HCT116 (cell line): Measurements from ENCODE around the gene ATP8A1. TPM values are rescaled to one million over a fixed set of nuclear protein-coding genes. Genes with fewer than 3 reads are reported as not detected.

Experiments used
- ATAC-seq: fragments of 200-7000 bp; cut with Tn5 transposase; 2 replicates; pipeline ENCODE4 v1.9.1; 2020; ENCODE audit warnings: mild to moderate bottlenecking, moderate library complexity
- BruUV-seq: library from RNA; stranded (reverse); fragments of 400-500 nt; replicated peaks from 2 replicates; lab custom pipeline; 2021; lab: Mats Ljungman, UMichigan
- CTCF ChIA-PET: fragments of 300-600 bp; sonication (Branson Sonifier 250); formaldehyde crosslinking; loops from one replicate; lab custom pipeline; 2021; ENCODE audit warnings: antibody characterized with exemption; lab: Charles Lee
- POLR2A ChIA-PET: fragments of 300-600, 350-600 bp; sonication (Branson Sonifier 250); formaldehyde crosslinking; loops from one replicate; lab custom pipeline; 2021; ENCODE audit warnings: antibody characterized with exemption; lab: Charles Lee
- RAD21 ChIA-PET, 2 experiments: fragments of 300-600 bp; sonication (Branson Sonifier 250); formaldehyde crosslinking; loops; one replicate each; lab custom pipeline; 2023; ENCODE audit warnings: low total read pairs in 2 of 2; ENCODE audit not compliant: uncharacterized antibody in 2 of 2, unreplicated experiment in 2 of 2, low non-redundant PET in 1 of 2; lab: Charles Lee
- DNase-seq: peaks from one replicate; pipeline ENCODE4 v3.0.0-alpha.2; 2010; ENCODE audit warnings: low read depth, low spot score
- H2AFZ ChIP-seq: fragments of 200-600 bp; shearing (Covaris generic), sonication (generic); 2 replicates; pipeline ENCODE4 v1.6.1; 2017; ENCODE audit warnings: low read depth, mixed run types, mixed read lengths, antibody characterized with exemption, low read length; ENCODE audit not compliant: poor library complexity, severe bottlenecking
- H3K27ac ChIP-seq: 2 replicates; pipeline ENCODE4 v1.5.1; 2012; ENCODE audit warnings: low read depth, low read length
- H3K27me3 ChIP-seq: fragments of 200-600 bp; sonication (generic); 2 replicates; pipeline ENCODE4 v1.6.1; 2016; ENCODE audit warnings: mixed run types, low read length, mixed read lengths; ENCODE audit not compliant: insufficient read depth
- H3K36me3 ChIP-seq, 2 experiments: fragments of 200-500 bp in 1 of 2; fragments of 200-600 bp in 1 of 2; sonication (Bioruptor generic) in 1 of 2; sonication (generic) in 1 of 2; 2 replicates each; pipeline versions ENCODE4 v1.5.1 to v1.6.1; 2014 to 2016; ENCODE audit warnings: low read length in 2 of 2, inconsistent platforms in 1 of 2, mixed read lengths in 1 of 2, mixed run types in 1 of 2; ENCODE audit not compliant: insufficient read depth in 2 of 2, control insufficient read depth in 1 of 2
- H3K4me1 ChIP-seq, 2 experiments: fragments of 200-600 bp in 1 of 2; sonication (generic) in 1 of 2; 2 replicates each; pipeline versions ENCODE4 v1.5.1 to v1.6.1; 2012 to 2017; ENCODE audit warnings: low read length in 2 of 2, inconsistent platforms in 1 of 2, mild to moderate bottlenecking in 1 of 2, mixed read lengths in 1 of 2, mixed run types in 1 of 2, moderate library complexity in 1 of 2; ENCODE audit not compliant: insufficient read depth in 2 of 2, control insufficient read depth in 1 of 2
- H3K4me2 ChIP-seq: fragments of 200-600 bp; sonication (generic); 2 replicates; pipeline ENCODE4 v1.6.1; 2017; ENCODE audit warnings: mixed run types, low read length, mixed read lengths
- H3K4me3 ChIP-seq, 2 experiments: fragments of 200-600 bp in 1 of 2; sonication (generic) in 1 of 2; replicated peaks in 1 of 2; 2 replicates each; pipeline ENCODE4 v1.5.1; 2011 to 2016; ENCODE audit warnings: low read length in 2 of 2, control low read depth in 1 of 2, low read depth in 1 of 2, mild to moderate bottlenecking in 1 of 2, mixed read lengths in 1 of 2, mixed run types in 1 of 2
- H3K79me2 ChIP-seq: fragments of 200-600 bp; sonication (generic); 2 replicates; pipeline ENCODE4 v1.6.1; 2017; ENCODE audit warnings: mild to moderate bottlenecking, mixed run types, low read length, moderate library complexity, mixed read lengths; ENCODE audit not compliant: insufficient read depth
- H3K9ac ChIP-seq: fragments of 200-600 bp; sonication (generic); 2 replicates; pipeline ENCODE4 v1.6.1; 2016; ENCODE audit warnings: low read length, mixed read lengths
- H3K9me2 ChIP-seq: fragments of 200-600 bp; sonication (generic), shearing (Covaris generic); 2 replicates; pipeline ENCODE4 v1.6.1; 2017; ENCODE audit warnings: mixed run types, mild to moderate bottlenecking, moderate library complexity; ENCODE audit not compliant: insufficient read depth
- H3K9me3 ChIP-seq, 2 experiments: fragments of 200-500 bp in 1 of 2; fragments of 200-600 bp in 1 of 2; sonication (Bioruptor generic) in 1 of 2; sonication (generic) in 1 of 2; 2 replicates each; pipeline ENCODE4 v1.6.1; 2014 to 2017; ENCODE audit warnings: low read length in 2 of 2, mixed read lengths in 2 of 2, inconsistent platforms in 1 of 2, low read depth in 1 of 2, mild to moderate bottlenecking in 1 of 2, mixed run types in 1 of 2, moderate library complexity in 1 of 2; ENCODE audit not compliant: control insufficient read depth in 1 of 2, insufficient read depth in 1 of 2
- H4K20me1 ChIP-seq: fragments of 200-600 bp; sonication (generic), shearing (Covaris generic); 2 replicates; pipeline ENCODE4 v1.6.1; 2017; ENCODE audit warnings: mixed run types, mild to moderate bottlenecking, moderate library complexity; ENCODE audit not compliant: insufficient read depth
- ATF3 ChIP-seq: IDR thresholded peaks from 2 replicates; pipeline ENCODE4 v1.6.1; 2012
- ELF1 ChIP-seq: IDR thresholded peaks from 2 replicates; pipeline ENCODE4 v1.6.1; 2012; ENCODE audit warnings: low read depth, borderline replicate concordance
- EZH2 ChIP-seq: fragments of 200-600 bp; sonication (generic); IDR thresholded peaks from 2 replicates; pipeline ENCODE4 v1.6.1; 2017; ENCODE audit warnings: antibody characterized with exemption, mixed run types
- EZH2phosphoT487 ChIP-seq: fragments of 200-600 bp; IDR thresholded peaks from 2 replicates; pipeline ENCODE4 v1.6.1; 2018; ENCODE audit warnings: antibody characterized with exemption, borderline replicate concordance
- JUND ChIP-seq: IDR thresholded peaks from 2 replicates; pipeline ENCODE4 v1.6.1; 2012
- POLR2AphosphoS5 ChIP-seq: IDR thresholded peaks from 2 replicates; pipeline ENCODE4 v1.6.1; 2011; ENCODE audit warnings: mild to moderate bottlenecking, low read depth, low read length, moderate library complexity
- RAD21 ChIP-seq: IDR thresholded peaks from 2 replicates; pipeline ENCODE4 v1.6.1; 2012; ENCODE audit warnings: low read depth, mild to moderate bottlenecking
- SP1 ChIP-seq: IDR thresholded peaks from 2 replicates; pipeline ENCODE4 v1.6.1; 2012; ENCODE audit warnings: low read depth
- SRF ChIP-seq: IDR thresholded peaks from 2 replicates; pipeline ENCODE4 v1.6.1; 2012; ENCODE audit warnings: low read depth
- TCF7L2 ChIP-seq: IDR thresholded peaks from 2 replicates; pipeline ENCODE4 v1.7.0; 2011; ENCODE audit warnings: borderline replicate concordance, inconsistent platforms; ENCODE audit not compliant: insufficient read depth, insufficient read length; ENCODE audit errors: extremely low read depth
- ZNF274 ChIP-seq: fragments of 200-500 bp; sonication (Bioruptor generic); IDR thresholded peaks from 2 replicates; pipeline ENCODE4 v1.6.1; 2014; ENCODE audit warnings: mild to moderate bottlenecking, low read depth, low read length, inconsistent platforms
- intact Hi-C: fragments of 100-400 bp; cut with micrococcal nuclease; formaldehyde crosslinking; loops from 2 replicates; pipeline ENCODE4 v1.10.0; 2022
- total RNA-seq: library from RNA; stranded (reverse); gene quantifications from one replicate; pipeline ENCODE4 v1.2.1, GENCODE V29; 2021; ENCODE audit not compliant: unreplicated experiment
- TF ChIP-seq, protein P1 (sequence below): IDR thresholded peaks from 2 replicates; pipeline ENCODE4 v1.6.1; 2011; ENCODE audit warnings: mild to moderate bottlenecking, low read length, moderate library complexity; ENCODE audit not compliant: insufficient replicate concordance; ENCODE audit errors: extremely low read depth
- TF ChIP-seq, protein P2 (sequence below): IDR thresholded peaks from 2 replicates; pipeline ENCODE4 v1.6.1; 2012

ATP8A1 gene
- total RNA-seq, 1 experiment from 2014 or later, result 1.9 TPM

GRCh38 chr4:42396361-42396751 is 260.5 kb downstream of the ATP8A1 start:
- CTCF ChIA-PET, result no interaction called here
- no peak for ATAC-seq

More at GRCh38 chr4:42396361-42396751, 260.5 kb downstream of the ATP8A1 start:
- no peaks in the 10 kb centered on the region for H3K79me2 ChIP-seq
- no peak overlapping the region for H2AFZ ChIP-seq
- H3K4me3 ChIP-seq, result no peak overlapping the region
- no peak overlapping the region for H3K9ac ChIP-seq
- H3K9me2 ChIP-seq, result no peaks in the 10 kb centered on the region
- no peaks in the 10 kb centered on the region for H3K36me3 ChIP-seq
- intact Hi-C loops, result no loop called here
- no peaks in the 10 kb centered on the region for H4K20me1 ChIP-seq
- TF ChIP-seq SP1 (no peak), ATF3 (no peak), EZH2phosphoT487 (no peak), ZNF274 (no peak), JUND (no peak), RAD21 (no peak), TCF7L2 (no peak), SRF (no peak), POLR2AphosphoS5 (no peak), ELF1 (no peak), EZH2 (no peak)
- TF ChIP-seq, protein P1, sequence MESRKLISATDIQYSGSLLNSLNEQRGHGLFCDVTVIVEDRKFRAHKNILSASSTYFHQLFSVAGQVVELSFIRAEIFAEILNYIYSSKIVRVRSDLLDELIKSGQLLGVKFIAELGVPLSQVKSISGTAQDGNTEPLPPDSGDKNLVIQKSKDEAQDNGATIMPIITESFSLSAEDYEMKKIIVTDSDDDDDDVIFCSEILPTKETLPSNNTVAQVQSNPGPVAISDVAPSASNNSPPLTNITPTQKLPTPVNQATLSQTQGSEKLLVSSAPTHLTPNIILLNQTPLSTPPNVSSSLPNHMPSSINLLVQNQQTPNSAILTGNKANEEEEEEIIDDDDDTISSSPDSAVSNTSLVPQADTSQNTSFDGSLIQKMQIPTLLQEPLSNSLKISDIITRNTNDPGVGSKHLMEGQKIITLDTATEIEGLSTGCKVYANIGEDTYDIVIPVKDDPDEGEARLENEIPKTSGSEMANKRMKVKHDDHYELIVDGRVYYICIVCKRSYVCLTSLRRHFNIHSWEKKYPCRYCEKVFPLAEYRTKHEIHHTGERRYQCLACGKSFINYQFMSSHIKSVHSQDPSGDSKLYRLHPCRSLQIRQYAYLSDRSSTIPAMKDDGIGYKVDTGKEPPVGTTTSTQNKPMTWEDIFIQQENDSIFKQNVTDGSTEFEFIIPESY, result no peak
- TF ChIP-seq, protein P2, sequence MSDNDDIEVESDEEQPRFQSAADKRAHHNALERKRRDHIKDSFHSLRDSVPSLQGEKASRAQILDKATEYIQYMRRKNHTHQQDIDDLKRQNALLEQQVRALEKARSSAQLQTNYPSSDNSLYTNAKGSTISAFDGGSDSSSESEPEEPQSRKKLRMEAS, result no peak
- POLR2A ChIA-PET, result no interaction called here
- H3K9me3 ChIP-seq, result no peaks in the 10 kb centered on the region
- no peak overlapping the region for H3K27ac ChIP-seq
- no peaks in the 10 kb centered on the region for H3K27me3 ChIP-seq
- H3K4me1 ChIP-seq, result no peaks in the 10 kb centered on the region
- RAD21 ChIA-PET, result no interaction called here
- DNase-seq, result no peak
- H3K4me2 ChIP-seq, result no peak overlapping the region
- no TSS peak for BruUV-seq
